ENCODE measurements around the gene FGFRL1. TPM values are rescaled to one million over a fixed set of nuclear protein-coding genes. Genes with fewer than 3 reads are reported as not detected.
A peak's percentile ranks its signal among the peaks of the same experiment; 100 is the strongest.

FGFRL1 gene
- total RNA-seq, 5 donors from 2014 or later (not counting 1 experiment from before 2014, with no cell fraction given), result 14.9 to 25.2 (median 23.7) TPM

DNA sequence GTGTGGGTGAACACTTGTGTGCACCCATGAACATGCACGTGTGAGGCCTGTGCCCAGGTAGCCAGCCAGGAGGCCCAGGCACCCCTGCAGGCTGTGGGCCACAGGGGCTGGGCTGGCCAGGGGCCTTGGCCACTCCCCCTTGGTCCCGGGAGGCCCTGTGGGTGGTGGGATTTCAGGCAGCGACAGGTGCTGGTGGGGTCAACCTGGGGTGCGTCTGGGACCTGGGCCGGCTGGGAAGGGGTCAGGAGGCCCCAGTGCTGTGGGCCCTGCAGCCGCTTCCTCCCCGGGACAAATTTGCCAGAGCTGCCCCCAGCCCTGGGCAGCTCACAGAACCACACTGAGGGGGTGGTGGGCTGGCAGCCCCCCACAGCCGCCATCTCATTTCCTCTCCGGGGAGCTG is 7.9 kb downstream of the FGFRL1 start:
- no peak overlapping the region for H3K27ac ChIP-seq (ENCODE audit: low read length)
- DNase-seq (no peak), ATAC-seq (replicated peaks in 1 of 4) (no peak)
- H3K4me3 ChIP-seq (ENCODE audit: control insufficient read depth in 1 of 2, extremely low read depth in 1 of 2, low read length in 1 of 2), result no peak overlapping the region
- Mint-ChIP-seq H3K36me3 (no peaks in the 10 kb centered on the region), H3K4me1 (peaks cover 2 to 7% (median 5%) of the 10 kb centered on the region in 3 donors), H3K27me3 (no peaks in the 10 kb centered on the region), H3K4me3 (no peak overlapping the region), H3K9me3 (no peaks in the 10 kb centered on the region), H3K27ac (no peak overlapping the region)
- H3K27me3 ChIP-seq (replicated peaks in 1 of 2; ENCODE audit: control insufficient read depth in 2 of 2, extremely low read depth in 1 of 2, insufficient read depth in 2 of 2, low read length in 1 of 2), result no peaks in the 10 kb centered on the region
- POLR2A ChIA-PET, result no interaction called here
- H3K36me3 ChIP-seq (ENCODE audit: control insufficient read depth in 2 of 2, extremely low read depth in 1 of 2, insufficient read depth in 1 of 2, low read length in 1 of 2), result no peaks in the 10 kb centered on the region
- H3K4me1 ChIP-seq (ENCODE audit: control insufficient read depth in 1 of 2, extremely low read depth in 1 of 2, insufficient read depth in 2 of 2, low read length in 2 of 2), result peaks cover 0 to 14% of the 10 kb centered on the region in 2 experiments
- WGBS (ENCODE audit: insufficient coverage), result 84% methylated on average over 7 of the region's 9 CpGs
- CTCF ChIA-PET, result no interaction called here
- no peaks in the 10 kb centered on the region for H3K9me3 ChIP-seq

DNA sequence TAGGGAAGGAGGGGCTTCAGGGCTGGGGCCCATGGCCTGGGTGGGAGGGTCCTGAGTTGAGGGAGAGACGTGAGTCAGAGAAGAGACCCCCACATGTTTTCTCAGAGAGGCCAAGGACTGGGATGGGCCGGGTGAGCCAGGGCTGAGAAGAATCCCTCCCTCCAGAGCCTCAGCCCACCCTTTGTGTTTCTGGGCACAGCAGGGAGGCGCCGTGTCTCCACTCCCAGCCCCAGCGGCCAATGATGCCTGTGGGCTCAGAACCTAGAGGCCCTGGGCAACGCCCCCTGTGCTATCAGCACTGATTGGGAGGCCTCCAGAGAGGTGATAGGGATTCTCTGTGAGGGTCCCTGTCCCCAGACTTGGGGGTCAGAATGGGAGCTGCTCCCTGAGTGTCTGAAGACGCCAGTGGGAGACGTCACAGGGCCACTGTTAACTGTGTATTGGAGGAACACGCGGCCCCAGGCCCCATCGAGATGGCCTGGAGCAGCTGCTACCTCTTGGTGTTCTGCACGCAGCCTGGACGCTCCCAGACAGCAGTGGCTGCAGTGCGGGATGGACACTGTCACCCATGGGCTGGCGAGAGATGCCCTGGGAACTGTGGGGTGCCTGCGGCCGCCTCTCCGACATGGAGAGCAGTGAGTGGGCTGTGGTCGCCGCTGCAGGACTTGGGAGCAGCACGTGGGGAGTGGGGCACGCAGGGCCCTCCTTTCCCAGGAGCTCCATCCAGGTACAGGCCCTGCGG is 8.5 kb downstream of the FGFRL1 start:
- Histone ChIP-seq H3K9me3 (no peaks in the 10 kb centered on the region), H3K27me3 (replicated peaks in 1 of 2; ENCODE audit: control insufficient read depth in 2 of 2, extremely low read depth in 1 of 2, insufficient read depth in 2 of 2, low read length in 1 of 2) (no peaks in the 10 kb centered on the region), H3K36me3 (ENCODE audit: control insufficient read depth in 2 of 2, extremely low read depth in 1 of 2, insufficient read depth in 1 of 2, low read length in 1 of 2) (peaks cover 0 to under 1% of the 10 kb centered on the region in 2 donors), H3K4me3 (ENCODE audit: control insufficient read depth in 1 of 2, extremely low read depth in 1 of 2, low read length in 1 of 2) (no peak overlapping the region), H3K27ac (ENCODE audit: low read length) (no peak overlapping the region), H3K4me1 (ENCODE audit: control insufficient read depth in 1 of 2, extremely low read depth in 1 of 2, insufficient read depth in 2 of 2, low read length in 2 of 2) (peaks cover 0 to 14% of the 10 kb centered on the region in 2 experiments)
- Mint-ChIP-seq H3K9me3 (no peaks in the 10 kb centered on the region), H3K4me3 (peak overlapping the region in 1 of 3 donors; percentile 17), H3K27ac (no peak overlapping the region), H3K36me3 (no peaks in the 10 kb centered on the region), H3K27me3 (no peaks in the 10 kb centered on the region), H3K4me1 (peaks cover 2 to 7% (median 5%) of the 10 kb centered on the region in 3 donors)
- ChIA-PET CTCF (no interaction called here), POLR2A (no interaction called here)
- WGBS (ENCODE audit: insufficient coverage), result 90% methylated on average over 18 of the region's 23 CpGs
- ATAC-seq (replicated peaks in 1 of 4), result no peak
- DNase-seq, result no peak

DNA sequence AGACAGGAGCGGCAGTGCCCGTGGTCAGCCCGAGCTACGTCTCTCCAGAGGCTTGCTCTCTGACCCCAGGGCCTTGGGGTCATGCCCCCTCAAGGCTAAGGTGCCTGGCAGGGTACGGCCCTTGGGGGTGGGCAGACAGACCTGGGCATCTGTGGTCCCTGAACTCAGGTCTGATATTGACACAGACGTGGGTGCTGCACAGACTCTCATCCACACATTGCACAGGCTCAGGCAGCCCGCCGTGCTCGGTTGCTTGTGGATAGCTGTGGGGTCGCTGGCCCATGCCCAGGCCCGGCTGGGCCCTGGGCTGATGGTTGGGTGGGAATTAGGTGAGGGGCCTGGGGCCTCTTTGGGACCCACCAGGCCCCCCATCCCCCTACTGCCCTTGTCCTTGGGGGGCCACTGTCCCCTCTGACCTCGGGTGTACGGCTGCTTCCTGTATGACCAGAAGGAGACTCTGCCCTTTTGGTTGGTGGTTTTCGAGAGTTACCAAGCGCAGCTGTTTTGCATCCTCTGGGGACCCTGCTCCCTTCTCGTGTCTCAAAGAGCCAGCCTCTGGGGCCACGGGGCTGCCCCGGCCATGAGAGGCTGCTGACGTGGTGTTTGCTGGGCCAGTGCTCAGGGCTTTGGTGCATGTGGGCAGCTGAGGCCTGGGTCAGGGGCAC is 10.1 kb downstream of the FGFRL1 start:
- Mint-ChIP-seq H3K36me3 (peaks cover 5% of the 10 kb centered on the region), H3K4me3 (no peak overlapping the region), H3K9me3 (no peaks in the 10 kb centered on the region), H3K27me3 (no peaks in the 10 kb centered on the region), H3K27ac (no peak overlapping the region), H3K4me1 (peaks cover 9 to 19% (median 12%) of the 10 kb centered on the region in 3 donors)
- no peak for DNase-seq
- 85% methylated on average over 13 of the region's 19 CpGs for WGBS (ENCODE audit: insufficient coverage)
- Histone ChIP-seq H3K27me3 (replicated peaks in 1 of 2; ENCODE audit: control insufficient read depth in 2 of 2, extremely low read depth in 1 of 2, insufficient read depth in 2 of 2, low read length in 1 of 2) (no peaks in the 10 kb centered on the region), H3K27ac (ENCODE audit: low read length) (no peak overlapping the region), H3K9me3 (no peaks in the 10 kb centered on the region), H3K4me3 (ENCODE audit: control insufficient read depth in 1 of 2, extremely low read depth in 1 of 2, low read length in 1 of 2) (no peak overlapping the region), H3K4me1 (ENCODE audit: control insufficient read depth in 1 of 2, extremely low read depth in 1 of 2, insufficient read depth in 2 of 2, low read length in 2 of 2) (peaks cover 0 to 21% of the 10 kb centered on the region in 2 experiments), H3K36me3 (ENCODE audit: control insufficient read depth in 2 of 2, extremely low read depth in 1 of 2, insufficient read depth in 1 of 2, low read length in 1 of 2) (peaks cover 0 to 6% of the 10 kb centered on the region in 2 donors)
- ChIA-PET POLR2A (no interaction called here), CTCF (no interaction called here)
- ATAC-seq (replicated peaks in 1 of 4), result no peak

DNA sequence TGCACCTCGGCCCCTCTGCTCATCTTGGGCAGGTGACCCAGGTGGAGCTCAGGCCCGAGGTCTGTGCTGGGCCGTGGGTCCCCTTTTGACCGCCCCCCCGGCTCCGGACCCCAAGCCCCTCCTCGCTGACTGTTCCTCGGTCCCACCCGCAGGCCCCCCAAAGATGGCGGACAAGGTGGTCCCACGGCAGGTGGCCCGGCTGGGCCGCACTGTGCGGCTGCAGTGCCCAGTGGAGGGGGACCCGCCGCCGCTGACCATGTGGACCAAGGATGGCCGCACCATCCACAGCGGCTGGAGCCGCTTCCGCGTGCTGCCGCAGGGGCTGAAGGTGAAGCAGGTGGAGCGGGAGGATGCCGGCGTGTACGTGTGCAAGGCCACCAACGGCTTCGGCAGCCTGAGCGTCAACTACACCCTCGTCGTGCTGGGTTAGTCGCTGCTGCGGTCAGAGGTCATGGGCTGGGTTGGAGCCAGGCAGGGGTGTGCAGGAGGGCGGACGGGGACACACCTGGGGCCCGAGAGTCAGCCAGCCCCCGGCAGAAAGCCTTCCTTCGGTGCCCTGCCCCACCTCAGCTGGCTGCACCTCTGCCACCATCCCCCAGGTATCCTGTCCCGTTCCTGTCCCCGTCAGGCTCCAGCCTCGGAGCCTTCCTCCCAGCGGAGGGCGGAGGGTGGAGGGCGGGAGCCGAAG is 10.8 kb downstream of the FGFRL1 start:
- no peaks in the 10 kb centered on the region for H3K9me3 Mint-ChIP-seq
- Histone ChIP-seq H3K9me3 (no peaks in the 10 kb centered on the region), H3K27ac (ENCODE audit: low read length) (no peak overlapping the region), H3K4me3 (ENCODE audit: control insufficient read depth in 1 of 2, extremely low read depth in 1 of 2, low read length in 1 of 2) (no peak overlapping the region), H3K36me3 (ENCODE audit: control insufficient read depth in 2 of 2, extremely low read depth in 1 of 2, insufficient read depth in 1 of 2, low read length in 1 of 2) (peaks cover 0 to 6% of the 10 kb centered on the region in 2 donors), H3K4me1 (ENCODE audit: control insufficient read depth in 1 of 2, extremely low read depth in 1 of 2, insufficient read depth in 2 of 2, low read length in 2 of 2) (peaks cover 0 to 21% of the 10 kb centered on the region in 2 experiments), H3K27me3 (replicated peaks in 1 of 2; ENCODE audit: control insufficient read depth in 2 of 2, extremely low read depth in 1 of 2, insufficient read depth in 2 of 2, low read length in 1 of 2) (no peaks in the 10 kb centered on the region)
- no peaks in the 10 kb centered on the region for H3K27me3 Mint-ChIP-seq
- ATAC-seq (replicated peaks in 1 of 4) (no peak), DNase-seq (no peak)
- POLR2A ChIA-PET, result no interaction called here
- no peak overlapping the region for H3K4me3 Mint-ChIP-seq
- CTCF ChIA-PET, result no interaction called here
- 96% methylated on average over 45 of the region's 46 CpGs for WGBS (ENCODE audit: insufficient coverage)
- H3K36me3 Mint-ChIP-seq, result peaks cover 5% of the 10 kb centered on the region
- no peak overlapping the region for H3K27ac Mint-ChIP-seq
- peaks cover 9 to 19% (median 12%) of the 10 kb centered on the region in 3 donors for H3K4me1 Mint-ChIP-seq

- Mint-ChIP-seq H3K4me1 (peaks cover 9 to 19% (median 12%) of the 10 kb centered on the region in 3 donors), H3K9me3 (no peaks in the 10 kb centered on the region), H3K36me3 (peaks cover 5% of the 10 kb centered on the region), H3K27me3 (no peaks in the 10 kb centered on the region), H3K4me3 (no peak overlapping the region), H3K27ac (no peak overlapping the region)
- ChIA-PET CTCF (no interaction called here), POLR2A (no interaction called here)
- no peak for DNase-seq
- Histone ChIP-seq H3K4me3 (ENCODE audit: control insufficient read depth in 1 of 2, extremely low read depth in 1 of 2, low read length in 1 of 2) (no peak overlapping the region), H3K27ac (ENCODE audit: low read length) (no peak overlapping the region), H3K4me1 (ENCODE audit: control insufficient read depth in 1 of 2, extremely low read depth in 1 of 2, insufficient read depth in 2 of 2, low read length in 2 of 2) (peaks cover 0 to 21% of the 10 kb centered on the region in 2 experiments), H3K27me3 (replicated peaks in 1 of 2; ENCODE audit: control insufficient read depth in 2 of 2, extremely low read depth in 1 of 2, insufficient read depth in 2 of 2, low read length in 1 of 2) (no peaks in the 10 kb centered on the region), H3K9me3 (no peaks in the 10 kb centered on the region), H3K36me3 (ENCODE audit: control insufficient read depth in 2 of 2, extremely low read depth in 1 of 2, insufficient read depth in 1 of 2, low read length in 1 of 2) (peaks cover 0 to 6% of the 10 kb centered on the region in 2 donors)
- WGBS (ENCODE audit: insufficient coverage), result 98% methylated on average over 16 of the region's 19 CpGs
- ATAC-seq (replicated peaks in 1 of 4), result no peak
Measured at GRCh38 chr4:1022739-1023066, 11.3 kb downstream of the FGFRL1 start.

DNA sequence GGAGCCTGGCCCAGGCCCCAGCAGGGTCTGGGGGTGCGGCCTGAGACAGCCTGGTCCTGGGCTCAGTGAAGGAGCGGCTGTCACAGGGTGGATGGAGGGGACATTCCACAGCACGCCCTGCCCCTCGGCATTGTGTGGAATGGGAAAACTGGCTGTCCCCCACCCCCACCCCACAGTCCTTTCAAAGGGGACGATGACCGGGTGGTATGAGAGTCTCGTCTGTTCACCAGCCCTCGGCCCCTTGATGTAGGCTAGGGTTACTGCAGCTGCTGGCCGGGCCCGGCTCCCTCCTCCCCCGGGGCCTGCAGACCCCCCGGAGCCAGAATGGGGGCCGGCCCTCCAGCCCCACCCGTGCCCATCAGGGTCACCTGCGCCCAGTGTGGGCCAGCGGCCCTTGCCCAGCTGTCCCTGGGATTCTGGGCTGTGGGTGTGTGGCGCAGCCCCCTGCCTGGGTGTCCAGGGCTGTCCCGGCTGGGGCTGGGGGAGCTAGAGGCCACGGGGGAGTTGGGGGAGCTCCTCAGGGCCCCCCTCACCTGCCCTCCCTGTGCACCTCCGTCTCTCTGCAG is 11.7 kb downstream of the FGFRL1 start:
- DNase-seq (no peak), ATAC-seq (replicated peaks in 1 of 4) (no peak)
- peaks cover 0 to 6% of the 10 kb centered on the region in 2 donors for H3K36me3 ChIP-seq (ENCODE audit: control insufficient read depth in 2 of 2, extremely low read depth in 1 of 2, insufficient read depth in 1 of 2, low read length in 1 of 2)
- Mint-ChIP-seq H3K27ac (no peak overlapping the region), H3K4me1 (peaks cover 9 to 19% (median 12%) of the 10 kb centered on the region in 3 donors), H3K9me3 (no peaks in the 10 kb centered on the region), H3K27me3 (no peaks in the 10 kb centered on the region), H3K4me3 (no peak overlapping the region), H3K36me3 (peaks cover 5% of the 10 kb centered on the region)
- POLR2A ChIA-PET, result no interaction called here
- H3K9me3 ChIP-seq, result no peaks in the 10 kb centered on the region
- H3K27ac ChIP-seq (ENCODE audit: low read length), result no peak overlapping the region
- H3K4me3 ChIP-seq (ENCODE audit: control insufficient read depth in 1 of 2, extremely low read depth in 1 of 2, low read length in 1 of 2), result no peak overlapping the region
- H3K27me3 ChIP-seq (replicated peaks in 1 of 2; ENCODE audit: control insufficient read depth in 2 of 2, extremely low read depth in 1 of 2, insufficient read depth in 2 of 2, low read length in 1 of 2), result no peaks in the 10 kb centered on the region
- CTCF ChIA-PET, result no interaction called here
- 88% methylated on average over 7 of the region's 20 CpGs for WGBS (ENCODE audit: insufficient coverage)
- peaks cover 0 to 21% of the 10 kb centered on the region in 2 experiments for H3K4me1 ChIP-seq (ENCODE audit: control insufficient read depth in 1 of 2, extremely low read depth in 1 of 2, insufficient read depth in 2 of 2, low read length in 2 of 2)
